Suppressor macrophage treated with lipopolysaccharide for 1 hour (primary cell): ENCODE measurements around the gene CDC42BPA.
A peak's percentile ranks its signal among the peaks of the same experiment; 100 is the strongest.

Experiments
- DNase-seq, 3 donors: peaks; one replicate each; pipeline ENCODE4 v3.0.0-alpha.2; 2020 to 2022

Gene CDC42BPA

GRCh38 chr1:227333423-227333822 is 15.1 kb upstream of the CDC42BPA start:
- no peak for DNase-seq

GRCh38 chr1:227330279-227331076 is 12.2 kb upstream of the CDC42BPA start:
- DNase-seq = no peak

GRCh38 chr1:227328405-227329019 is 10.2 kb upstream of the CDC42BPA start:
- DNase-seq = no peak

- no peak for DNase-seq
Measured at GRCh38 chr1:227325156-227325555, 6.9 kb upstream of the CDC42BPA start.

GRCh38 chr1:227323967-227324268 is 5.6 kb upstream of the CDC42BPA start:
- no peak for DNase-seq

GRCh38 chr1:227323171-227323966 is 5.1 kb upstream of the CDC42BPA start:
- DNase-seq = no peak

GRCh38 chr1:227322376-227322775 is 4.1 kb upstream of the CDC42BPA start:
- DNase-seq = no peak

- DNase-seq = no peak
Measured at GRCh38 chr1:227321035-227321434, 2.7 kb upstream of the CDC42BPA start.

GRCh38 chr1:227320476-227320875 is 2.2 kb upstream of the CDC42BPA start:
- no peak for DNase-seq

GRCh38 chr1:227318853-227319607 is 738 bp upstream of the CDC42BPA start:
- peak; percentile 10 to 24 (median 16) for DNase-seq

- DNase-seq = peak in 2 of 3 donors; percentile 36 to 42
Measured at GRCh38 chr1:227317523-227318015, 723 bp downstream of the CDC42BPA start.

GRCh38 chr1:227317011-227317451 is 1.3 kb downstream of the CDC42BPA start:
- DNase-seq = no peak

GRCh38 chr1:227316456-227316855 is 1.8 kb downstream of the CDC42BPA start:
- DNase-seq = no peak

GRCh38 chr1:227315629-227316346 is 2.5 kb downstream of the CDC42BPA start:
- DNase-seq = peak in 1 of 3 donors; percentile 27

GRCh38 chr1:227314014-227314848 is 4.1 kb downstream of the CDC42BPA start:
- no peak for DNase-seq

GRCh38 chr1:227312361-227313025 is 5.8 kb downstream of the CDC42BPA start:
- no peak for DNase-seq

GRCh38 chr1:227311389-227312001 is 6.8 kb downstream of the CDC42BPA start:
- DNase-seq = no peak

GRCh38 chr1:227308367-227309336 is 9.6 kb downstream of the CDC42BPA start:
- no peak for DNase-seq

GRCh38 chr1:227306689-227307088 is 11.6 kb downstream of the CDC42BPA start:
- DNase-seq = no peak
